COR-L47 (cell line): ENCODE measurements around the gene PANX2.

Experiments
- DNase-seq: peaks from one replicate; lab custom pipeline; 2025; lab: John Stamatoyannopoulos, UW

PANX2 gene

GRCh38 chr22:50171319-50171964, 911 bp downstream of the PANX2 start:
- DNase-seq = no peak

- no peak for DNase-seq
Observed at GRCh38 chr22:50171965-50172421, 1.5 kb downstream of the PANX2 start.

- DNase-seq = no peak
Observed at GRCh38 chr22:50173311-50173982, 2.9 kb downstream of the PANX2 start.

GRCh38 chr22:50173983-50174355, 3.4 kb downstream of the PANX2 start:
- DNase-seq = no peak

DNA sequence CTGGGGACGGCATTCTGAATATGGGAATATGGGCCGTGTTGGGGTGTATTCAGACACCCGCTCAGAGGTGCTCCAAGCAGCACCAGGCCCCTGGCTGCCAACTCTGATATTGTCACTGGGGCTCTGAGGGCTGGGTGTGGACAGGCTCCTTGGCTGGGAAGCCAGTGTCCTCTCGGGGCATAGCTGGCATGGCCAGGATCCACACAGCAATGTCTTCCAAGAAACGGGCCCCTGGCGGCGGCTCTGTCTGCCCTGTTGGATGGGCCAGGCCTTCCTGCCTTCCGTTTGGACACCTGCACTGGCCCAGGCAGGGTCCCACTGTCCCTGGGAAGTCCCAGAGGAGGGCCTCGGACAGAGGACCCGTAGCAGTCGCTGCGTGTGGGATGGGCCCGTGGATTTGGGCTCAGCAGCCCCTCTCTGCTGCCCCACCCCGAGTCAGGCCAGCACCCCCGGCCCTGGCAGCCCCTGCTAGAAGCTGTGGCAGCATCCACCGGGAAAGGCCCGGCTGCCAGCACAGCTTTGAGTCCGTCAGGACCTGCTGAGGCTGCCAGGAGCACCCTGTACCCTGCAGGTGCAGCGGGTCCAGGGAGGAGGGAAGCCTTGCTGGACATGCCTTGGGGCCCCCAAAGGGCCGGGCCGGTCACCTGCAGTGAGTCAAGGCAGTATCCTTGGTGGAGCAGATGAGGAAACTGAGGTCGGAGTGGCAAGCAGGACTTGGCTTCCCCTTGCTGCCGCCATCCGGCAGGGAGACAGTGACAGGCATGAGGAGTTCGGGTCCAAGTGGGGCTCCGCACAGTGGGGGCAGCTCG, 4.1 kb downstream of the PANX2 start:
- no peak for DNase-seq

DNA sequence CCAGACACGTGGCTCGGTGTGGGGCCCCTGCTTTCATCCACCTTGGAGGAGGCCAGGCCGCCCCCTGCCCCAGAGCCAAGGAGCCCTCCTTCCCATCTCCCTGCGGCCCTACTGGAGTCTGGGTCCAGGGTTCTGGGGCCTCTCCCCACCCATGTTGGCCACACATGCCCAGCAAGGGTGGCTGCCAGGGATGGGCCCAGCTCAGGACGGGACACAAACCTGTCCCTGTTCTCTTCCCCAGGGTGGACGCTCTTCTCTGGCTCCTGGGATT, 4.6 kb downstream of the PANX2 start:
- no peak for DNase-seq

- no peak for DNase-seq
Observed at GRCh38 chr22:50175921-50176849, 5.7 kb downstream of the PANX2 start.

DNA sequence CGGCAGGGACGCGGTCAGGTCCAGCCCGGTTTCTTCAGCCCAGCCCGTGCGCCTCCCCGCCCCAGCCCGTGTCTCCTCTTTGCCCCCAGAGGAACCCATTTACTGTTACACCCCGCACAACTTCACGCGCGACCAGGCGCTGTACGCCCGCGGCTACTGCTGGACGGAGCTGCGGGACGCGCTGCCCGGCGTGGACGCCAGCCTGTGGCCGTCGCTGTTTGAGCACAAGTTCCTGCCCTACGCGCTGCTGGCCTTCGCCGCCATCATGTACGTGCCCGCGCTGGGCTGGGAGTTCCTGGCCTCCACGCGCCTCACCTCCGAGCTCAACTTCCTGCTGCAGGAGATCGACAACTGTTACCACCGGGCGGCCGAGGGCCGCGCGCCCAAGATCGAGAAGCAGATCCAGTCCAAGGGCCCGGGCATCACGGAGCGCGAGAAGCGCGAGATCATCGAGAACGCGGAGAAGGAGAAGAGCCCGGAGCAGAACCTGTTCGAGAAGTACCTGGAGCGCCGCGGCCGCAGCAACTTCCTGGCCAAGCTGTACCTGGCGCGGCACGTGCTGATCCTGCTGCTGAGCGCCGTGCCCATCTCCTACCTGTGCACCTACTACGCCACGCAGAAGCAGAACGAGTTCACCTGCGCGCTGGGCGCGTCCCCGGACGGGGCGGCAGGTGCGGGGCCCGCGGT, 6.5 kb downstream of the PANX2 start:
- no peak for DNase-seq

DNA sequence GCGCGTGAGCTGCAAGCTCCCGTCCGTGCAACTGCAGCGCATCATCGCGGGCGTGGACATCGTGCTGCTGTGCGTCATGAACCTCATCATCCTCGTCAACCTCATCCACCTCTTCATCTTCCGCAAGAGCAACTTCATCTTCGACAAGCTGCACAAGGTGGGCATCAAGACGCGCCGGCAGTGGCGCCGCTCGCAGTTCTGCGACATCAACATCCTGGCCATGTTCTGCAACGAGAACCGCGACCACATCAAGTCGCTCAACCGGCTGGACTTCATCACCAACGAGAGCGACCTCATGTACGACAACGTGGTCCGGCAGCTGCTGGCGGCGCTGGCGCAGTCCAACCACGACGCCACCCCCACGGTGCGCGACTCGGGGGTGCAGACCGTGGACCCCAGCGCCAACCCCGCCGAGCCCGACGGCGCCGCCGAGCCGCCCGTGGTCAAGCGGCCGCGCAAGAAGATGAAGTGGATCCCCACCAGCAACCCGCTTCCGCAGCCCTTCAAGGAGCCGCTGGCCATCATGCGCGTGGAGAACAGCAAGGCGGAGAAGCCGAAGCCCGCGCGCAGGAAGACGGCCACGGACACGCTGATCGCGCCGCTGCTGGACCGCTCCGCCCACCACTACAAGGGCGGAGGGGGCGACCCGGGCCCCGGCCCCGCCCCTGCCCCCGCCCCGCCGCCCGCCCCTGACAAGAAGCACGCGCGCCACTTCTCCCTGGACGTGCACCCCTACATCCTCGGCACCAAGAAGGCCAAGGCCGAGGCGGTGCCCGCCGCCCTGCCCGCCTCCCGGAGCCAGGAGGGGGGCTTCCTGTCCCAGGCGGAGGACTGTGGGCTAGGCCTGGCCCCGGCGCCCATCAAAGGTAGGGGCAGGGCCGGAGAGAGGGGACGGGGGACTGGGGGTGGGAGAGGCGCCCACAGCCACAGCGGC, 7.3 kb downstream of the PANX2 start:
- no peak for DNase-seq

DNA sequence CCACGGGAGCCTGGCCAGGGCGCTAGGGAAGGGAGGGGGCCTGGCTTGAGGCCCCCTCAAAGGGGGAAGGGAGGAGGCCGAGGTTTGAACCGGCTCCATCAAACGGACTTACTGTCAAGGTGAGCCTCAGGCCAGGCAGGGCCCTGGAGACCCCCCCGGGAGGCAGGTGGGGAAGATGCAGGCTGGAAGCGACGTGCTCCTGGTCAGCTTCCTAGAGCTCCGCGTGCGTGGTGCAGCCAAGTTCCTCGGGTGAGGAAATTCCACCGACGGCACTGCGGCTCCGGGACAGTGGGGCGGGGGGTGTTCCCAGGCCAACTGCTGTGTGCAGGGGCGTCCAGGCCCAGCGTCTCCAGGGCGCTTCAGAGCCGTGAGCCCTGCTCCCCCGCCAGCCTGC, 7.9 kb downstream of the PANX2 start:
- no peak for DNase-seq

DNA sequence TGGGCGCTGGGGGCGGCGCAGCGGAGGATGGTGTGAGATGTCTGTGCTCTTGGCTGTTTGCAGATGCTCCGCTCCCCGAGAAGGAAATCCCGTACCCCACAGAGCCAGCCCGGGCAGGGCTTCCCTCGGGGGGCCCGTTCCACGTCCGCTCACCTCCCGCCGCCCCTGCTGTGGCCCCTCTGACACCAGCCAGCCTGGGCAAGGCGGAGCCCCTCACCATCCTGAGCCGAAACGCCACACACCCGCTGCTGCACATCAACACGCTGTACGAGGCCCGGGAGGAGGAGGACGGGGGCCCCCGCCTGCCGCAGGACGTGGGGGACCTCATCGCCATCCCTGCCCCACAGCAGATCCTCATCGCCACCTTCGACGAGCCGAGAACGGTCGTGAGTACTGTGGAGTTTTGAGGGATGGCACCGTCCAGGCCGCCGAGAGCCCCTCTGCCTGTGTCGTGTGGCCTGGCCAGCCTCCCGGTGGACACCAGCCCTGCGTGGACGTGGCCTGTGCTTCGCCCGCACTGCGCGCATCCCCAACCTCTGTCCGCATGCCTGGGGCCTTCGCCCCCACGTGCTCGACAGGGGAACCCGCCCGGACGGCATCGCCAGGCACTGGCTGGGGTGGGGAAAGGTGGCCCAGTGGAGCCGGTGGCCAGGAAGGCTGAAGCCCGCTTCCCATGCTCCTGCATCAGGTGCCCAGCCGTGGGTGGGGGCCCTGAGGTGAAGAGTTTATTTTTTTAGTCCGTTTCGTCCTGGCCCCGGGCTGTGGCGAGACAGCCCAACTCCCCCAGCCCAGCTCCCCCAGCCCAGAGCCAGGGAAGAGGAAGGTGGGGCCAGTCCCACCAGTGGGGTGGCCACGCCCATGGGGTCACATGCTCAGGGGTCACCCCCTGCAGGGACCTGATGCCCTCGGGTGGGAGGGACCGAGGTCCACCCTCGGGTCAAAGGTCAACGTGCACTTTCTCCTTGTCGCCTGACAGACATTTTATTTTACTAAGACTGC, 8.6 kb downstream of the PANX2 start:
- DNase-seq = no peak

DNA sequence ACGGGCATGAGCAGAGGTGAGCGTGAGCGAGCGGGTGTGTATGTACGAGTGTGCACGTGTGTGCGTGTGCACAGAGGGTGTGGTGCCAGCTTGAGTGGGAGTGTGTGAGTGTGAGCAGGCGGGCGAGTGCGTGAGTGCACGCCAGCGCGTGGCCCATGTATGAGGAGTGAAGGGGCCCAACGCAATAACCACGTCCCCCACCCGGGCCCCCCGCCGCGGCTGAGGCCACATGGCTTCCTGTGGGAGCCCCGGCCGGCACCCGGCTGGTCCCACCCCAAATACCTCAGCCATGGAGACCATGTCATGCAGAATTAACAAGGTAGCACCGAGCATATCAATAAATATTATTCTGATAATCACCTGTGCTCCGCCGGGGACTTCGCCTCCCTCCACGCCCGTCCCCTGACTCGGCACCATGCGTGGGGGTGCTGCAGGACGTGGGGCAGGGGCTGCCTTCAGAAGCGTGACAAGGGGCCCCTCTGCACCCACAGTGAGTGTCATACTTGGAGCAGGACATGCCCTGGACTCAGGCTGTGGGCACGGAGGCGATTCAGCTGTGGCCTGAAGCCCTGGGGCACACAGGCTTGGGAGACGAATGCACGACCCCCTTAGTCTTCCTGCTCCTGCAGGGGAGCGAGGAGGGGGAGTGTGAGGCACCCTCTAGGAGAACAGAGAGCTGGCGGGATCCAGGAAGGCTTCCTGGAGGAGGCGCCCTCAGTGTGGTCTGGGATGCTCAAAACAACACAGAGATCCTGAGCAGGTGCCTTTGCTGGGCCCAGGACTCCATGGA, 9.6 kb downstream of the PANX2 start:
- no peak for DNase-seq

DNA sequence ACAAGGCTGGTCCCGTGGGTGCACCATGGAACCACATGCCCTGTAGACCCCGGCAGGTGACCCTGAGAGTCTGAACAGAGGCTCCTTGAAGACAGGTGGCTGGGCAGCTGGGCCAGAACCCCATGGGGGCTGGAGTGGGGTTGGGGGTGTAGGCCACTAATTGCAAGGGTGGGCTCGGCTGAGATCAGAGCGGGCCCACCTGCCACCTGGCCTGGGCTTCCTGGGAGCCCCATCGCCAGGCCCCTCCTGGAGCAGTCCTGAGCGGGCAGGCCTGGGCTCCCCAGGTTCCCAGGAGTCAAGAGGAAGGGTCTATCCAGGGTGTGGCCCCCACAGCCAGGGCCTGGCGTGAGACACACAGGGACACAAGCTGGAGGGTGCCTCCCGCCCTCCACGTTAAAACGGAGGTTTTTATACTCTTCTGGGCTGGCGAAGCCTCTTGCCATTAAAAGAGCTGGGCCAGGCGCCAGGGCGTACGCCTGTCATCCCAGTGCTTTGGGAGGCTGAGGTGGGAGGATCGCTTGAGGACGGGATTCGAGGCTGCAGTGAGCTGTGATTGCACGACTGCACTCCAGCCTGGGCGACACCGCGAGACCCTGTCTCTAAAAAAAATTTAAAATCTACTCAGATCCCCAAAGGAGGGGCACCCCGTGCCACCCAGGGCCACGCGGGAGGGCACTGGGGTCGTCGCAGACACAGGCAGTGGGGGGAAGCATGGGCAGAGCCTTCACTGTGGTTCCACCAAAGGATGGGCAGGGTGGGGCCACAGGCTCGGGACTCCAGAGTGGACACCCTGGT, 10.4 kb downstream of the PANX2 start:
- DNase-seq = no peak

DNA sequence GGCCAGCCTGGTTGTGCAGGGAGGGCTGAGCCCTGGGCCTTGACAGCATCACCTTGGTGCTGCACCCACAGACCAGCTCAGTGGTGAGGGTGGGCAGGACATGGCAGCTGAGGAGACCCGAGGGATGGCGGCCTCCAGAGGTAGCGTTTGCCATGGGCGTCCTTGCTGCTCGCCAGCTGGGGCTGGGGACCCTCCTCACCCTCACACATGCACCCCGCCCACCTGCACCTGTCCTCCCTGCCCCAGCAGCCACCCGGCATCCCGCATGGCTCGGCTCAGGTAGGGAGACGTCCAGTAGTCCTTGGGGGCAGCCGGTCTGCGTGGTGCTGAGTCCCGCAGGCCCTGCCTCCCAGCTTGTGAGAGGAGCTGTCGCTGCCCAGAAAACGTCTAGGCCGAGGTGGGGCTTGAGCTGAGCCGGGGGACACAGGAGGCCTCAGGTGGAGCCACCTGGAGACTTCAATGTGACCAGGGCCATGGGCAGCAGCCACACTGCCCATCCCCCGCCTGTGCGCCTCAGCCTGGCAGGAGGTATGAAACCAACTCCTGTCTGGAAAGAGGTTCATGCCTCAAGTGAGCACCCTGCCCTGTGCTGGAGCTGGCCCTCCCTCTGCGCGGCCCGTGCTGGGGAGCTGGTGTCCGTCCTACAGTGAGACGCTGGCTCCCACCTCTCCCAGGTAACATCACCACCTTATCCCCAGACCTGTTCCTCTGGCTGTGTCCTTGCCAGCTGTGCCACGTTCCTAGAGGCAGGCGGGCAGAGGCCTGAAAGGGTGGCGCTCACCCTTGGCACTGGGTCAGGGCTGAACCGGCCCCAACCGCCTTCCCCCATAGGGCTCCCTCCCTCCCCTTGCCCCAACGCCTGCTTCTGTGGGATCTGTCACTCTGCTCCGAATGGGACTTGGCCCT, 11.9 kb downstream of the PANX2 start:
- no peak for DNase-seq

DNA sequence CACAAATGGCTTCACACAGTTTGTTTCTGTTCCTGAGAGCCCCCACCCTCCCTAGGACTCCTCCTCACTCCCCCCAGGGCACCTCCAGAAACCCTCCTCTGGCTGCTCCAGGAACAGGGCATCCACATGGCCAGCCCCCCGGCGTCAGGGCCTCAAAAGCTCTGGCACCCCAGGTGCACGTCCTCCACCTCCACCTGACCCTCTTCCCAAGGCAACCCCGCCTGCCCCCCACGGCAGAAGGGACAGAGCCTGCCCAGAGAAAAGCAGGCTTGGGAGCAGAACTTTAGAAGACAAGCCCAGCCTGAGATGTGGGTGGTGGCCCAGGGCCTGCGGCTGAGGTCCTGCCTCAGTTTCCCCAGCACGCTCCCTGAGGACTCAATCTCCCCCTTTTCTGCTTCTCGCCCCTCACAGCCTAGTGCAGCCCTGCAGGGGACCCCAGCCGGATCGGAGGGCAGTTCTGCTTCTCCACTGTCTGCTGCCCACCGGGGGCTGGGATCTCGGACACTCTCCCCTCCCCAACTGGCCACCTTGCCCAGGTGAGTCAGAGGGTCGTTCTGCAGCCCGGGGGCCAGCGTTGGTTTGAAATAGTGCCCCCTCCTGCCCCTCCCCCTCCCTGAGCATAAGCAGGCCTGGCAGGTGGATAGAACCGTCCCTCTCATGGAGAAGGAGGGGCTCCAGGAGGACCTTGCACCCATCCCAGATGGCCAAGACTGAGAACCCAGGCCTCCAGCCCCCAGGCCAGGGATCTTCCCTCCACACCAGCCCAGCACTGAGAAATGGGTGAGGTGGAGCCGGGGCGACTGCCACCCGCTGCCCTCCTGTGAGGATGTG, 12.8 kb downstream of the PANX2 start:
- no peak for DNase-seq
